ENCODE measurements around the gene PCDHGA9.

DNA sequence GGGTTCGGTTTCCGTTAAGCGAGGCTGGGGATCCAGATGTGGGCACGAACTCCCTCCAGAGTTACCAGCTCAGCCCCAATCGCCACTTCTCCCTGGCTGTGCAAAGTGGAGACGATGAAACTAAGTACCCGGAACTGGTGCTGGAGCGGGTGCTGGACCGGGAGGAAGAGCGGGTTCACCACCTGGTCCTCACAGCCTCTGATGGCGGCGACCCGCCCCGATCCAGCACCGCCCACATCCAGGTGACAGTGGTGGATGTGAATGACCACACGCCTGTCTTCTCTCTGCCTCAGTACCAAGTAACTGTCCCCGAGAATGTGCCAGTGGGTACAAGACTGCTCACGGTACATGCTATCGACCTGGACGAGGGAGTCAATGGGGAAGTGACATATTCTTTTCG lies 19.2 kb upstream of the PCDHGA9 start:
- TF ChIP-seq, protein P1, sequence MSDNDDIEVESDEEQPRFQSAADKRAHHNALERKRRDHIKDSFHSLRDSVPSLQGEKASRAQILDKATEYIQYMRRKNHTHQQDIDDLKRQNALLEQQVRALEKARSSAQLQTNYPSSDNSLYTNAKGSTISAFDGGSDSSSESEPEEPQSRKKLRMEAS (IDR thresholded peaks at IDR 0.05; ENCODE audit: low read depth, low read length), result no peak
- TF ChIP-seq, protein P2, sequence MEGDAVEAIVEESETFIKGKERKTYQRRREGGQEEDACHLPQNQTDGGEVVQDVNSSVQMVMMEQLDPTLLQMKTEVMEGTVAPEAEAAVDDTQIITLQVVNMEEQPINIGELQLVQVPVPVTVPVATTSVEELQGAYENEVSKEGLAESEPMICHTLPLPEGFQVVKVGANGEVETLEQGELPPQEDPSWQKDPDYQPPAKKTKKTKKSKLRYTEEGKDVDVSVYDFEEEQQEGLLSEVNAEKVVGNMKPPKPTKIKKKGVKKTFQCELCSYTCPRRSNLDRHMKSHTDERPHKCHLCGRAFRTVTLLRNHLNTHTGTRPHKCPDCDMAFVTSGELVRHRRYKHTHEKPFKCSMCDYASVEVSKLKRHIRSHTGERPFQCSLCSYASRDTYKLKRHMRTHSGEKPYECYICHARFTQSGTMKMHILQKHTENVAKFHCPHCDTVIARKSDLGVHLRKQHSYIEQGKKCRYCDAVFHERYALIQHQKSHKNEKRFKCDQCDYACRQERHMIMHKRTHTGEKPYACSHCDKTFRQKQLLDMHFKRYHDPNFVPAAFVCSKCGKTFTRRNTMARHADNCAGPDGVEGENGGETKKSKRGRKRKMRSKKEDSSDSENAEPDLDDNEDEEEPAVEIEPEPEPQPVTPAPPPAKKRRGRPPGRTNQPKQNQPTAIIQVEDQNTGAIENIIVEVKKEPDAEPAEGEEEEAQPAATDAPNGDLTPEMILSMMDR (IDR thresholded peaks at IDR 0.05 in 2 of 3, conservative IDR thresholded peaks at IDR 0.05 in 1 of 3; ENCODE audit: control insufficient read depth in 2 of 3, extremely low read depth in 1 of 3, insufficient read depth in 1 of 3, low read depth in 3 of 3, low read length in 3 of 3), result no peak
- no peak for TF ChIP-seq TAF1 (IDR thresholded peaks at IDR 0.05; ENCODE audit: borderline replicate concordance, low read depth, low read length)
- TF ChIP-seq GABPA (IDR thresholded peaks at IDR 0.05; ENCODE audit: low read depth), result no peak
- TF ChIP-seq NR2C1 (IDR thresholded peaks at IDR 0.05), result no peak
- TF ChIP-seq CEBPB (IDR thresholded peaks at IDR 0.05; ENCODE audit: borderline replicate concordance in 1 of 2, low read depth in 2 of 2, low read length in 2 of 2), result no peak
- TF ChIP-seq NFYB (IDR thresholded peaks at IDR 0.05; ENCODE audit: insufficient read depth, low read depth, low read length), result no peak
- TF ChIP-seq EZH2 (IDR thresholded peaks at IDR 0.05; ENCODE audit: borderline replicate concordance, control insufficient read depth, low read depth, low read length), result no peak
- TF ChIP-seq, protein P3, sequence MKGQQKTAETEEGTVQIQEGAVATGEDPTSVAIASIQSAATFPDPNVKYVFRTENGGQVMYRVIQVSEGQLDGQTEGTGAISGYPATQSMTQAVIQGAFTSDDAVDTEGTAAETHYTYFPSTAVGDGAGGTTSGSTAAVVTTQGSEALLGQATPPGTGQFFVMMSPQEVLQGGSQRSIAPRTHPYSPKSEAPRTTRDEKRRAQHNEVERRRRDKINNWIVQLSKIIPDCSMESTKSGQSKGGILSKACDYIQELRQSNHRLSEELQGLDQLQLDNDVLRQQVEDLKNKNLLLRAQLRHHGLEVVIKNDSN (IDR thresholded peaks at IDR 0.05; ENCODE audit: borderline replicate concordance, extremely low read length, insufficient read depth, low read depth, low read length), result no peak

Data from GM12878 (cell line).